Sigmoid colon (tissue), 4 donors: ENCODE results near the gene MTCL1.

Source experiments
- CTCF ChIP-seq, 4 experiments: fragments of 450-650 bp in 3 of 4; fragments of 200-600 bp in 1 of 4; IDR thresholded peaks; one replicate each; pipeline ENCODE4 v1.5.1; 2016 to 2019; ENCODE audit warnings: antibody characterized with exemption in 4 of 4, mild to moderate bottlenecking in 3 of 4, moderate library complexity in 2 of 4
- EP300 ChIP-seq, 4 donors: sonication (generic); formaldehyde crosslinking; IDR thresholded peaks; one replicate each; pipeline ENCODE4 v1.6.1; 2017; ENCODE audit warnings: antibody characterized with exemption in 4 of 4
- POLR2A ChIP-seq, 2 donors: fragments of 450-650 bp; IDR thresholded peaks; one replicate each; pipeline ENCODE4 v1.6.1; 2016; ENCODE audit warnings: antibody characterized with exemption in 2 of 2, mild to moderate bottlenecking in 2 of 2, moderate library complexity in 2 of 2

- TF ChIP-seq CTCF (IDR thresholded peaks at IDR 0.05): no peak
- no peak for TF ChIP-seq POLR2A (IDR thresholded peaks at IDR 0.05)
- TF ChIP-seq EP300 (IDR thresholded peaks at IDR 0.05): no peak
Measured at GRCh38 chr18:8783335-8783993, 78.1 kb downstream of the MTCL1 start.
